Psoas muscle (tissue), 8 donors: ENCODE results near the gene MRAS. TPM values are rescaled to one million over a fixed set of nuclear protein-coding genes. Genes with fewer than 3 reads are reported as not detected.

ENCODE experiments used
- ATAC-seq, 4 donors: fragments of 200-7000 bp; cut with Tn5 transposase; one replicate each; pipeline ENCODE4 v1.9.1; 2020; ENCODE audit warnings: moderate library complexity in 3 of 4, mild to moderate bottlenecking in 2 of 4
- DNase-seq, 2 donors: peaks; one replicate each; pipeline ENCODE4 v3.0.0-alpha.2; 2020
- H3K27ac ChIP-seq: fragments of 200-600 bp; one replicate; pipeline ENCODE4 v1.8.0; 2022
- H3K27me3 ChIP-seq, 3 donors: fragments of 200-600 bp in 1 of 3; one replicate each; pipeline versions ENCODE4 v1.6.1 to v1.8.0; 2013 to 2022; ENCODE audit warnings: low read length in 2 of 3, mild to moderate bottlenecking in 2 of 3, moderate library complexity in 1 of 3; ENCODE audit not compliant: insufficient read depth in 3 of 3
- H3K36me3 ChIP-seq, 2 donors: fragments of 200-600 bp in 1 of 2; one replicate each; pipeline versions ENCODE4 v1.6.1 to v1.8.0; 2013 to 2022; ENCODE audit warnings: low read depth in 1 of 2, mild to moderate bottlenecking in 1 of 2, moderate library complexity in 1 of 2; ENCODE audit not compliant: insufficient read depth in 1 of 2
- H3K4me1 ChIP-seq: fragments of 200-600 bp; one replicate; pipeline ENCODE4 v1.8.0; 2022
- H3K4me3 ChIP-seq: fragments of 200-600 bp; one replicate; pipeline ENCODE4 v1.8.0; 2022; ENCODE audit warnings: mild to moderate bottlenecking
- H3K9me3 ChIP-seq: fragments of 200-600 bp; one replicate; pipeline ENCODE4 v1.8.0; 2022
- CTCF ChIP-seq: fragments of 200-600 bp; IDR thresholded peaks from one replicate; pipeline ENCODE4 v1.8.0; 2022; ENCODE audit warnings: antibody characterized with exemption
- WGBS, 3 donors: extraction: QIAGEN DNeasy Blood & Tissue Kit; methylation state at CpG; one replicate each; pipeline versions ENCODE4 v1.1.6 to v1.1.7; 2013; 5-methylcytosine and 5-hydroxymethylcytosine counted together
- intact Hi-C, 2 donors: fragments of 100-400 bp; cut with DNase I; formaldehyde crosslinking; loops; one replicate each; pipeline versions ENCODE4 v1.11.0 to v1.14.2; 2022
- polyA plus RNA-seq, 3 donors: library from polyadenylated mRNA; stranded (reverse); fragments of 200-250 nt; gene quantifications; one replicate each; pipeline ENCODE4 v1.2.3, GENCODE V29; 2013
- total RNA-seq, 4 donors: library from RNA; stranded (reverse); fragmentation: NEBNext Ultra II Directional in 2 of 4; extraction: Animal tissue kit (Norgen Biotek cat#: 25700) in 2 of 4; gene quantifications; one replicate each; pipeline versions ENCODE4 v1.2.1 to v1.2.4, GENCODE V29; 2021 to 2023
- donor health status: healthy with polysubstance abuse.
- donor health status: DM: no; HTN: no; CAD: no; lungs with moderate emphysema.
- donor health status: Bipolar disorder and iron deficiency.
- donor health status: healthy.
- donor health status: DM: yes; HTN: yes; CAD: no.
- donor health status: DM: no; HTN: no; CAD: no.
- donor health status: DM: no; HTN: no; CAD: no.
- donor health status: DM: yes; HTN: yes; CAD: no.

The MRAS gene
- total and polyA plus RNA-seq, 7 donors: 43.8 to 166 (median 107) TPM

DNA sequence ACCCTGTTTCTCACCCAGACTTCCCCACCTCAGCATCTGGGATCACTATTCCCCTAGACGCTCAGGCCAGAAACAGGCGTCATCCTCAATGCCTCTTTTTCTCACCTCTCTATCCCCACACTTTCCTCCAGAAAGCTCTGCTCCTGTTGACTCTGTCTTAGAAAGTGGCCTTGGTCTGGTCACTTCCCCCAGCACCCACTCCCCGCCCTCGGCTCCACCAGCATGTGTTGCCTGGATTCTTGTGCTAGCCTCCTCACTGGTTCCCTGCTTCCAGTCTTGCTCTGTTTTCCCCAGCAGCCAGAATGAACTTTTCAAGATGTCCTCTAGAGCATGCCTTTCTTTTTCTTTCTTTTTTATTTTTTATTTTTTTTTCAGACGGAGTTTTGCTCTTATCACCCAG is 46.3 kb downstream of the MRAS start:
- H3K9me3 ChIP-seq: no peaks in the 10 kb centered on the region
- H3K36me3 ChIP-seq: peaks cover 0 to 18% of the 10 kb centered on the region in 2 donors
- no peak overlapping the region for H3K27ac ChIP-seq
- WGBS, 3 donors: 96 to 100% (median 97%) methylated on average over 5 of the region's 5 CpGs
- intact Hi-C loops: loop anchor here (5.0 kb wide), 2 partner anchors 57 to 62 kb away; no protein-coding TSS in a partner anchor
- no peak overlapping the region for H3K4me3 ChIP-seq
- no peaks in the 10 kb centered on the region for H3K27me3 ChIP-seq
- DNase-seq: no peak
- peaks cover 54% of the 10 kb centered on the region for H3K4me1 ChIP-seq
- no peak for ATAC-seq
- no peak for TF ChIP-seq CTCF

GRCh38 chr3:138395865-138396751 is 47.7 kb downstream of the MRAS start:
- no peaks in the 10 kb centered on the region for H3K27me3 ChIP-seq
- H3K27ac ChIP-seq: peak overlapping the region; percentile 25
- H3K36me3 ChIP-seq: peaks cover 0 to 32% of the 10 kb centered on the region in 2 donors
- 70 to 80% (median 75%) methylated on average over 11 to 12 of the region's 12 CpGs for WGBS, 3 donors
- intact Hi-C loops: loop anchor here (5.0 kb wide), 2 partner anchors 59 to 64 kb away; no protein-coding TSS in a partner anchor
- no peak for TF ChIP-seq CTCF
- ATAC-seq: peak in 3 of 4 donors; percentile 63 to 72 (median 67)
- H3K4me3 ChIP-seq: no peak overlapping the region
- H3K4me1 ChIP-seq: peaks cover 47% of the 10 kb centered on the region
- DNase-seq: peak; percentile 29 to 50
- no peaks in the 10 kb centered on the region for H3K9me3 ChIP-seq

GRCh38 chr3:138396752-138397410 is 48.5 kb downstream of the MRAS start:
- 86 to 90% (median 86%) methylated on average over 14 of the region's 14 CpGs for WGBS, 3 donors
- peaks cover 41% of the 10 kb centered on the region for H3K4me1 ChIP-seq
- H3K36me3 ChIP-seq: peaks cover 0 to 40% of the 10 kb centered on the region in 2 donors
- intact Hi-C loops: loop anchor here (5.0 kb wide), 2 partner anchors 60 to 65 kb away; no protein-coding TSS in a partner anchor
- DNase-seq: no peak
- H3K9me3 ChIP-seq: no peaks in the 10 kb centered on the region
- peak overlapping the region; percentile 25 for H3K27ac ChIP-seq
- no peaks in the 10 kb centered on the region for H3K27me3 ChIP-seq
- no peak for TF ChIP-seq CTCF
- H3K4me3 ChIP-seq: no peak overlapping the region
- peak in 2 of 4 donors; percentile 6 to 12 for ATAC-seq

GRCh38 chr3:138397983-138398382 is 49.6 kb downstream of the MRAS start:
- no peak overlapping the region for H3K4me3 ChIP-seq
- no peaks in the 10 kb centered on the region for H3K9me3 ChIP-seq
- H3K27me3 ChIP-seq: no peaks in the 10 kb centered on the region
- DNase-seq (no peak), ATAC-seq (peak in 2 of 4 donors; percentile 42 to 52)
- peaks cover 0 to 51% of the 10 kb centered on the region in 2 donors for H3K36me3 ChIP-seq
- intact Hi-C loops: loop anchor here (5.0 kb wide), 2 partner anchors 61 to 66 kb away; no protein-coding TSS in a partner anchor
- no peak for TF ChIP-seq CTCF
- peaks cover 32% of the 10 kb centered on the region for H3K4me1 ChIP-seq
- WGBS, 3 donors: 66 to 85% (median 68%) methylated on average over 4 of the region's 4 CpGs
- no peak overlapping the region for H3K27ac ChIP-seq
